Cerebellar cortex (tissue), 1 donor: ENCODE measurements around the gene ARID4A.
"Not testable (repeated sequence)": the region's sequence is repeated elsewhere in the genome, so short reads cannot be mapped to it uniquely, and the experiment has no call there.

ENCODE experiments used
- DNase-seq: peaks from one replicate; pipeline ENCODE4 v3.0.0-alpha.2; 2015; ENCODE audit warnings: low spot score

Gene ARID4A

GRCh38 chr14:58362272-58362671, 63.9 kb downstream of the ARID4A start:
- not testable (repeated sequence) for DNase-seq

GRCh38 chr14:58362798-58363412, 64.5 kb downstream of the ARID4A start:
- peak; percentile 74 for DNase-seq

GRCh38 chr14:58364316-58364715, 66.0 kb downstream of the ARID4A start:
- no peak for DNase-seq

- DNase-seq: no peak
These were observed 68.9 kb downstream of the ARID4A start for GRCh38 chr14:58367296-58367695.

GRCh38 chr14:58368956-58369355, 70.6 kb downstream of the ARID4A start:
- DNase-seq: no peak

- no peak for DNase-seq
These were observed 78.4 kb downstream of the ARID4A start for GRCh38 chr14:58376791-58377190.

- DNase-seq: no peak
These were observed 92.5 kb downstream of the ARID4A start for GRCh38 chr14:58390830-58391229.

GRCh38 chr14:58395562-58395811, 97.1 kb downstream of the ARID4A start:
- no peak for DNase-seq

- peak; percentile 49 for DNase-seq
These were observed 97.7 kb downstream of the ARID4A start, which contains the start of gene TOMM20L for GRCh38 chr14:58395812-58396788. Gene TOMM20L, plus strand, starts transcription at chr14:58395930. Its CDS starts 28 bp downstream, at chr14:58395958.

GRCh38 chr14:58397156-58397555, 98.8 kb downstream of the ARID4A start:
- DNase-seq: no peak

GRCh38 chr14:58398495-58398894, 100.1 kb downstream of the ARID4A start:
- no peak for DNase-seq

- no peak for DNase-seq
These were observed 100.5 kb downstream of the ARID4A start for GRCh38 chr14:58398895-58399294.

- DNase-seq: no peak
These were observed 103.2 kb downstream of the ARID4A start for GRCh38 chr14:58401587-58401986.

GRCh38 chr14:58408681-58409215, 110.4 kb downstream of the ARID4A start:
- DNase-seq: no peak

- DNase-seq: no peak
These were observed 116.5 kb downstream of the ARID4A start for GRCh38 chr14:58414845-58415244.

- no peak for DNase-seq
These were observed 117.5 kb downstream of the ARID4A start for GRCh38 chr14:58415636-58416547.

GRCh38 chr14:58416934-58417333, 118.6 kb downstream of the ARID4A start:
- DNase-seq: not testable (repeated sequence)
